HG03196 (cell line): ENCODE measurements around the gene LSM12.
A peak's percentile ranks its signal among the peaks of the same experiment; 100 is the strongest.
"Not testable (repeated sequence)": the region's sequence is repeated elsewhere in the genome, so short reads cannot be mapped to it uniquely, and the experiment has no call there.

ENCODE experiments used
- ATAC-seq: cut with Tn5 transposase; IDR thresholded peaks from one replicate; pipeline ENCODE4 v1.9.1; 2021; ENCODE audit not compliant: unreplicated experiment

The LSM12 gene

DNA sequence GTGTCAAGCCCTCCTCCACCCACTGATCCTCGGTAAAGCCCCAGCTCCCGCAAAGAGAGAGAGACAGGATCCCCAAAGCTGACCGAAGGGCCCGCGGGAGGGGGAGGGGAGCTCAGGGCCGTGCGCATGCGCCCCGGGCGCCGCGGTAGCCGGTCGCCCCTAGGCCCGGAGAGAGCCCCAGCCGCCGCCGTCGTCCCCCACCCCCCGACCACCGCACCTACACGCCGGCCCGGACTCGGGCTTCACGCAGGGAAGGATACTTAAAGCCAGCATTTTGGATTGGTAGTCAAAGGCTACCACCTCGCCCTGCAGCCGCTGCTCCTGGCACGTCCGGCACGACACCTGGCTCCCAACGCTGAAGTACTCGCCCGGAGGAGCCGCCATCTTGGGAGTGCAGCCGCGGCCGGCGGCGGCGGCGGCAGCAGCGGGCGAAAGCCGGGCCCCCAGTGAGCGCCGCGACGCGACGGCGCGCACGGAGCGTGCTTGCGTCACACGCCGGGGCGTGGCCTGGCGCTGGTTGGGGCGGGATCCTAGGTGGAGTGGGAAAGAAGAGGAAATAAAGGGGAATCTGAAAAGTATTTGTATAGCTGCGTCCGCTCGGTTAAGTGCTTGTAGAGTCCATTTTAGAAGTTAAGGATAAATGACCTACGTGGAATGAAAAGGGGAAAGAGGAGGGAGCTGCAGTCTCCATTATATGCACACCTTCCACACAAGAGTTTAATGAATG, at the start of gene LSM12:
LSM12 (minus strand) TSS at position 468 of the 727 bp plus-strand sequence; CDS start at position 384, 84 bp downstream.
- peak; percentile 61 for ATAC-seq

GRCh38 chr17:44115585-44116415, 49.3 kb upstream of the LSM12 start:
- no peak for ATAC-seq

- no peak for ATAC-seq
Measured at GRCh38 chr17:44113868-44114840, 47.7 kb upstream of the LSM12 start.

DNA sequence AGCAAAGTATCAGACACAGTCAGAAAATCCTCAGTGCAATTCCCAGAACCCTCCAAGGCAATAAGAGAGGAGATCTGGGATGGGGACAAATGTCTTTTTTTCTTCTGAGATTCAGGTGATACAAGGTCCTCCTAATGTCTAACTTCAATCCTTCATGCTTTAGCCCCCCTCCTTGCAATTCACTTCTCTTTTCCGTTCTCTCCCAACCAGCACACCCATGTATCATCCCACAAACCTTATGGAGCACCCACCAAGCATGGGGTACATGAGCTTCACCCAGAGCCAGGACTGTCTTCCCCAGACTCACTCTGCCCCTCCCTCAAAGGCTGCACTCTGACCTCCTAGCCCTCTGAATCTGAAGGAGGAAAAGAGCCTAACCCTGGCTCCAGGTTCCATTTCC, 46.9 kb upstream of the LSM12 start:
- no peak for ATAC-seq

DNA sequence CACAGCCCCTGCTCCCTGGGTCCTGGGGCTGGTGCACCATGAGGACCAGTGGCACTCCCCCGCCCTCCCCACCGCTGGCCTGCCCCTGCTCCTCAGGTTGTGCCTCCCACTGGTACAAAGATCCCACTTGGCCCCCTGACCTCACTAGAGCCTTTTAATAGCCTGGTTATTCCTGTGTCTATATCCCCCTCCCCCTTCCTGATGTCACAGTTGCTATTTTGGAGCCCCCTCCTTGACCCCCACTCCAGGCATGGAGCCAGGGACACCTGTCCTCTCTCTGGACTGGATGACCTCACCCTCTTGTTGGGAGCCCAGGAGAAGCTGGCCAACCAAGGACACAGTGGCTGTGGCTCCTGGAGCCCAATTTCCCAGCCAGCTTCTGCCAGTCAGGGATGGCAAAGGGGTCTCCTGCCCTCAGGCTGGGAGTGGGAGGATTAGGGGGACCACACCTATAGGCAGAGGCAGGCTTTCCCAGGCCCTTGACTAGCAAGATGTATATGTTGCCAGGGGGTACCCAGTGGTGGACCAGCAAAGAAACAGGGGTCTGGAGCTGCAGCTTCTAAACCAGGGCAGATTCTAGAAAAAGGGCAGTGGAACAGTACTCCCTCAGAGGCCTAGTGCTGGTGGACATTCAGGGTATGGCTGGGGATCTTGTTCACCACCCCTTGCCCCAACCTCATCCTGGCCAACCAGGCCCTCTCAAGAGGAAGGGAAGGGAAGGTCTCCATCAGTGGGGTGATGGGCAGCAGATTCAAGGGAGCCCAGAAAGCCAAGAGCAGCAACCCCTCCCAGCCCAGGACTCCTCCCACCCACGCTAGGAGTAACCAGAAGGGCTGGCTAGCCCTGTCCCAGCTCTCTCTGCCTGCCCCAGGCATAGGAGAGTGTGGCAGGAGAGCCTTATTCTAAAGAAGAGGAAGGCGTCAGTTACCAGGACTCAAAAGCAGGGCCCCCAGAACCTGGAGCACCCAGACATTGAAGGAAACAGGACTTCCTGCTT, 46.1 kb upstream of the LSM12 start:
- no peak for ATAC-seq

DNA sequence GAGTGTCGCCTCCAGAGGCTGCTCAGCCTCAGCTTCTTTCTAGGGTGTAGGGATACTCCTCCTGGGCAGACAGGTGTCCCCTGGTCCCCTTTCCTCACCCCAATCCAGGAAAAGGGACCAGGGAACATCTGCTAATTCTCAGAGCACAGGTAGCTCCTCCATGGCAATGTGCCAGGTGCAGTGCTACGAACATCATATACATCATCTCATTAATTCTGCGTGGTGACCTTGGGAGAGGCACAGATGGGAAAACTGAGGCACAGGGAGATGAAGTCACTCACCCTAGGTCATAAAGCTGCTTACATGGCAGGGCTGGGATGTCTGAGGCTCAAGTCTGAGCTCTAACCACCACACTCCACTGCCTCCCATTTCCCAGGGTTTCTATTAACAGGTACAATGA, 45.3 kb upstream of the LSM12 start:
- no peak for ATAC-seq

GRCh38 chr17:44110823-44111633, 44.6 kb upstream of the LSM12 start:
- peak; percentile 64 for ATAC-seq

- no peak for ATAC-seq
Measured at GRCh38 chr17:44110011-44110686, 43.7 kb upstream of the LSM12 start.

GRCh38 chr17:44109312-44109630, 42.8 kb upstream of the LSM12 start:
- no peak for ATAC-seq

DNA sequence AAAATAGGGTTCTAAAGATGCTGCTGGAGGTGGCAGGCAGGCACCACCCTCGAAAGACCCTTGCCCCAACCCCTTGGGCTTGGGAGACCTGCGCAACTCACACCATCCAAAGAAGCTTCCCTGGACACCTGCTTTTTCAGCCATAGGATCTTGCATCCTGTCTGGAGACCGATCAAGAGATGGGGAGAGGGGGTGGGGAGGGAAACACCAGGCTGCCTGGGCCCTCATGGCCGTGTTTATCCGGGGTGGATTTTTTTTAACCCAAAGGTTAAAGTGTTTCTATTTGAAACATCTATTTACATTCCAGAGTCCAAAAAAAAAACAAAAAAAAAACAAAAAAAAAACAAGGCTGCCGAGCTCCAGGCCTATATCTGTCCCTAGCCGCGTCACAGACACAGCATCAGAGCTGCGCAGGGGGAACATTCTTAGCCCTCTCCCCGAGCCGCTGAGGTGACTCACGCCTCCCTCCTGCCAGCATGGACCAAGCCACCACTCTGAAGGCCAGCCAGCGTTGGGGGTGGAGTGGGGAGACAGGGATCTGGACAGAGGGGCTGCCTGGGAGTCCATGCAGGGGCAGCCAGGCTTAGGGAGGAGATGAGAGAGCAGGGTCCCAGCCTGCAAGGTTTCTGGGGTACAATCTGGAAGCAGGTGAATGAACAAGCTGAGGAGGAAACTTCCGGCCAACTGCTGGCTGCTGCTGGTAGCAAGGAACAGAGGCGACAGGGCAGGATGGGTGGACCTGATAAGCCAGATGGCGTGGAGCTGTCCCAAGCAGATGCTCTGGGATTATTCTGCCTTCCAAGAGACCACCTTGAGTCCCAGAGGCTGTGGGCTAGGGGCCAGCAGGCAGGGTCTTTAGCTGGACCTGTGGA, 42.2 kb upstream of the LSM12 start:
- ATAC-seq: no peak

- no peak for ATAC-seq
Measured at GRCh38 chr17:44106801-44107200, 40.3 kb upstream of the LSM12 start.

DNA sequence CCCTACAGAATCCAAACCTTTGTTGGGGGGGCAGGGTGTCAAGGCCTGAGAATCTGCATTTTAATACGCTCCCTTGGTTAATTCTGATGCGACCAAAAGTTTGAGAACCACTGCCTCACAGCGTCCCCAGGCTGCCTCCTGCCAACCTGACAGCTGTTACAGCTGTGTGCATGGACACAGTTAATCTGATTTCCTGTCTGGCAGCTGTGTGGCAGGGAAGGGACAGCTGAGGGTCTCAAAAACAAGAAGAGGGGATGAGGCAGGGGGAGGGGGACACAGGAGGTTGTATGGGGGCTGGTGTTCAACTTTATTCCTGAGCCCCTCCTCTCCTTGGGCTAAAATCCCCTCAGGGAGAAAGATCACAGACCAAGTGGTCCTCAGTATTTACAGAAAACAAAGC, 39.5 kb upstream of the LSM12 start:
- ATAC-seq: no peak

DNA sequence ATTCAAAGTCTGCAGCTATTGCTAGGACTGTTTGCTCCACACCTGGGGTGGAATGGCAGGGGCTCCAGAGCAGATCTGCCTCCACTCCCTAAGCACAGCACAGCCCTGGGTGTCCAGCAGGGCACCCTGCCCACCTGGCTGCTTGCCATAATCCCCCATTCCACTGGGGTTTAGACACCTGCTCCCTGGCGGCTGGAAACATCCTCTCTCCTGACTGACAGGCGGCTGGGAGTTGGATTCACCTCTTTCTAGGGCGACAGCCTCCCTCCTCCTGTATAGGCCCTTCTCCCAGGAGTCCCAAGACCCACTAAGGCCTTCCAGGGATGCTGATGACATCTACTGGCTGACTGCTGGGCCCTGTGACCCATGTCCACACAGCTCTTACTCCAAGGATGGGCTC, 39.0 kb upstream of the LSM12 start:
- ATAC-seq: no peak

- no peak for ATAC-seq
Measured at GRCh38 chr17:44102849-44103622, 36.6 kb upstream of the LSM12 start.

- ATAC-seq: not testable (repeated sequence)
Measured at GRCh38 chr17:44101858-44102257, 35.4 kb upstream of the LSM12 start.

- ATAC-seq: no peak
Measured at GRCh38 chr17:44097110-44097958, 30.9 kb upstream of the LSM12 start.
